Measurements from ENCODE around the gene ASPG.

ASPG gene

DNA sequence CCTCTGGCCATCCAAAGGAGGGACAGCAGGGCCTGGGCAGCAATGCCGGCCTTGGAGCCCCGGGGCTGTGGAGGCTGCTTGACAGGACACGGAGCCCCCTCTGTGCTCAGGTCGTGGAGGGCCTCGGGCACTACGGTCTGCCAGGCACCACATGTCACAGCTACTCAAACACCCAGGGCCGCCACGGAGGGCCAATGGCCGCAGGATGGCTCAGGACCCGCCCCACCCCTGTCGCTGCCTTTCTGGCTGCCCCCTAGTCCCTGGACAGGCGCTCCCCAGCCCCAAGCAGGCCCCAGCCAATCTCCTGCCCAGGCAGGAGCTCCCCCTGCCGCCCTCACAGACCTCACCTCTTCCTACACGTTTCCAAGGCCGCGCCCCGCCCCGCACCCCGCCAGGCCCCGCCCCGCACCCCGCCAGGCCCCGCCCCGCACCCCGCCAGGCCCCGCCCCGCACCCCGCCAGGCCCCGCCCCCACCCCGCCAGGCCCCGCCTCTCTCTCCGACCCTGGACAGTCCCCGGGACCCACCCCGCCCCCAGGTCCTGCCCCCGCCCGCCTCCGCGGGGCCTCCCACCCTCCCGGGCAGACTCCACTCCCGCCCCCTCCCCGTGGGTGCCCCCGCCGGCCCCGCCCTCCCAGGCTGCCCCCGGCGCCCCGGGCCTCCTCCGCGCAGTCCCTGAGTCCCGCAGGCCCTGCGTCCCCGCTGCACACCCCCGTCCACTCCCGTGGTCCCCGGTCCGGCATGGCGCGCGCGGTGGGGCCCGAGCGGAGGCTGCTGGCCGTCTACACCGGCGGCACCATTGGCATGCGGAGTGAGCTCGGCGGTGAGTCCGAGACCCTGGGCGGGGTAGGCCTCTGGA, at the start of gene ASPG:
TSS of gene ASPG (plus strand) at position 669 of the 857 bp plus-strand sequence. CDS start at position 740, 71 bp downstream.
- DNase-seq (ENCODE audit: low spot score) = peak; percentile 87

DNA sequence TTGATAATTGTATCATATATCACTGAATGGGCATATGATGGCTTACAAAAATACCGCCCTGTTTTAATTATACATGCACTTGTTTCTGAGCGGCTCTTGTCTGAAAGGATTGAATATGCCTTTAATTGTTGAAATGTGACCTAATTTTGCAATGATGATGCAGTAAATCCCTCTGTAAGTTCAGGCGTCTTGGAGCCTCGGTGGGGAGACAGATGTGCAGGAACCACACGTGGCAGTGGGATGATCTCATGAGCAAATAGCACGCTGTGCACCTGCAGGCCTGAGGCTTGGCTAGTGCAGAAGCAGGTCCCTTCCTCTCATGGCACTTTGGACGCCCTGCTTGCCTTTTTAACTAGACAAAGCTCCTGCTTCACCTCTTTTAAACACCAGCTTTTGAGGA, 49.3 kb upstream of the ASPG start:
- DNase-seq (ENCODE audit: low spot score) = no peak

DNA sequence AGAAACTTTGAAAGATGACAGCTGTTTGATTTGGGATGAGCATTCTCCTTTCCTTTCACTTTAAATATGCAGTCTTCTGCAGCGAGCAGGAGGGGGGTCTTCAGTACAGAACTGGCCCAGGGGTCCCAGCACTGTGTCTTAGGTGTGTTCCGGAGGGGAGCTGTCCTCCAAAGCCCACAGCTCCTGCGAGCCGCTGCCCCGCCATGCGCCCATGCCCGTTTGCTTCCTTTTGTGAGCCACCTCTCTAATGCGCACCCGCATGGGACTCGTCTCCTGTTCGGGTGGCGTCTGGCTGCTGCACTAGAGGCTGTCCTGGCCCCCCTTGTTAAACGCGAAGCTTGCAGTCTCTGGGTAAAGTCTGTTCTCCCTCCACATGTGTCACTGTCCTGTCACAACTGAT, 48.4 kb upstream of the ASPG start:
- no peak for DNase-seq (ENCODE audit: low spot score)

DNA sequence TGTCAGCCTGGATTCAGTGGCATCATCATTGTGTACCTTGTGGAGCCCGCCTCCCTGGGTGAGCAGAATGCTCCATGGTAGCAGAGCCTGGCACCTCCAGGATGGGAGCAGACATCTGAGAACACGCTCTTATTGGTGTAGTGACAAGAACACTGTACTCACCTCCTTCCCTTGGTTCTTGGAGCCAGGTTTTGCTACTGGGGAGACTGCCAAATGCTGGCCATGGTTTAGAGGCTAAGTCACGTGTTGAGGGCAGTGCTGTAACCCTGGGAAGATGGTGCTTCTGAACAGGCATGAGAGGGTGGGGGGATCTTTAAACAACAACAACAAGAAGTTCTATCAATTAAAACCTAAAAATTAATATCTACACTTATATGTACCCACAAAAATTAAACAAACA, 47.6 kb upstream of the ASPG start:
- no peak for DNase-seq (ENCODE audit: low spot score)

DNA sequence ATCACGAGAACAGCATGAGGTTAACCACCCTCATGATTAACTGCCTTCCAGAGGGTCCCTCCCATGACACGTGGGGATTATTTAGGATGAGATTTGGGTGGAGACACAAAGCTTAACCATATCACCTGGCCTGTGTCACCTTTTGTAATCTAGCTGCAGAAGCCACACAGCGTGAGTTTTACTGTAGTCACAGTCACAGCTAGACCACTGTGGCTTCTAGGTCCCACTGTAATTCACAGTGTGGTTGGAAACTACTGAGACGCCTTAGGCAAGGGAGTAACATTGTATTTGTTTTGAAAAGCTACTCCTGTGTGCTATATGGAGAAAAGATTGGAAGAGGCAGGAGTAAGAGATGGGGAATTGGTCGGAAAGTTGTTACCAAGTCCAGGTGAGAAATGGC, 46.3 kb upstream of the ASPG start:
- no peak for DNase-seq (ENCODE audit: low spot score)

DNA sequence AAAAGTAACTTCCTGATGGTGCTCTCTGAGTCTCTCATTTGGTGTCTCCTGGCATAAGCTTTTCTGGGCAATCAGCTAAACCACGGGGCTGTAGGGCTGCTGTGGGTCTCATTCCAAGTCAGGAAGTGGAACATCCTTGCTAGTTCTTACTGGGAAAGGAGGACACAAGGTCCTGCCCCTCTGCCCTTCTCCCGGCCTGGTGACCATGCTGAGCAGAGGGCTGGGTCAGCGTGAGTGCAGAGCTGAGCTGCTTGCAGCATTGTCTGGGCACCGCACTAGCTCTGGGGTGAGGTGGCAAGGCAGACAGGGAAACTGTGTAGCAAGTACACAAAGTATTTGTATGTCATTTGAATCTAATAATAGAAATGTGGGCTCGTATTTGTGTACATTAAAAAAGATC, 45.0 kb upstream of the ASPG start:
- DNase-seq (ENCODE audit: low spot score) = no peak

DNA sequence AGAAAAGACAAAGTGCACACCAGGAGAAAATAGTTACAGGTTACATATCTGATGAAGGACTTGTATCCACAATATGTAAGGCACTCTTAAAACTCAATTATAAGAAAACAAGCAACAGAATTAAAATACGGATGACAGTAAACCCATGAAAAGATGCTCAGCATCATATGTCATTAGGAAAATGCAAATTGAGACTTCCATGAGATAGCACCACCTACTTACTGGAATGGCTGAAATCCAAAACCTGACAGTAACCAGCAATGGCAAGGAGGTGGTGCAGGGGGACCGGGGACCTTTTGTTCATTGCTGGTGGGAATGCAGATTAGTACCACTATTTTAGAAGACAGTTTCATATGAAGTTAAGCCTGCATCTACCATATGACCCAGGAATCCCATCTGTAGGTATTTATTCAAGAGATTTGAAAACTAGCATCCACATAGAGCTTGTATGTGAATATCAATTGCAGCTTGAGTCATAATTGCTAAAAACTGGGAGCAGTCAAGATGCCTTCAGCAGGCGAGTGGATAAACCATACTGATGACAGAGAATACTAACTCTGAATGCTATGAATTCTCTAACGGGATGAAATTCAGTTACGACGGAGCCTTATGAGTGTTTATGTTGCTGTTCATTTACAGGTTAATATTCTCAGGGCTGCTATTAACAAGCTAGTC, 43.9 kb upstream of the ASPG start:
- no peak for DNase-seq (ENCODE audit: low spot score)

DNA sequence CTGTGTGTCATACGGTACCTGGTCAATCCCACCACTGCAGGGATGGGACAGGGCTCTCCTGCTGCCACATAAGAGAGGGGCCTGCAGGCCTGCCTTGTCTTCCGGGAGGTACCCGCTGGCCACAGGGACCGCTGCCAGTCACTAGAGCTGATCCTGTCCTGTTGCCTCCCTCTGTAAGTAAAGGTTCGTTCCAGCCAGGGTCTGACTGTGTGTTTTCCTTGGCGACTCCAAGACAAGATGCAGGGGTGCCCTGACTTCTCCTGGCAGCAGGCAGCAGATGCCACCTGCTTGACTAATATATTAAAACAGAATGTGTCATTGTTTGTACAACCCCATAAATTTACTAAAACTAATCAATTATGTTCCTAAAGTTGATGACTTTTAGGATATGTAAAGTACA, 41.5 kb upstream of the ASPG start:
- DNase-seq (ENCODE audit: low spot score) = no peak

DNA sequence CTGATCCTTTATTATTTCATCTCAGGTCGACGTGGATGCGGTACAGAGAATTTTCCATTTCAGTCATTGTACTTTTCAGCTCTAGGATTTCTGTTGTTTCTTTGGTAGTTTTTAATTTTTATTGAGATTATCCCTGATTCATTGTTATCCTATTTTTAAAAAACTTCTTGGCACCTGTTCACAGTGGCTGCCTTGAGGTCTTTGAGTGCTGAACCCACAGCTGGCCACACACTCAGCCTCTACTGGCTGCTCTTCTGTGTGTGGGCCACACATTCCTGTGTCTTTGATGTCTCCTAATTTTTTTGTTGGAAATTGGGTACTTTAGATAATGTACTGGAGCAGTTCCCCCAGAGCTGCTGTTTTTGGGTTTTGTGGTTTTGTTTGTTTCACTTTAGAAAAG, 37.7 kb upstream of the ASPG start:
- DNase-seq (ENCODE audit: low spot score) = no peak

DNA sequence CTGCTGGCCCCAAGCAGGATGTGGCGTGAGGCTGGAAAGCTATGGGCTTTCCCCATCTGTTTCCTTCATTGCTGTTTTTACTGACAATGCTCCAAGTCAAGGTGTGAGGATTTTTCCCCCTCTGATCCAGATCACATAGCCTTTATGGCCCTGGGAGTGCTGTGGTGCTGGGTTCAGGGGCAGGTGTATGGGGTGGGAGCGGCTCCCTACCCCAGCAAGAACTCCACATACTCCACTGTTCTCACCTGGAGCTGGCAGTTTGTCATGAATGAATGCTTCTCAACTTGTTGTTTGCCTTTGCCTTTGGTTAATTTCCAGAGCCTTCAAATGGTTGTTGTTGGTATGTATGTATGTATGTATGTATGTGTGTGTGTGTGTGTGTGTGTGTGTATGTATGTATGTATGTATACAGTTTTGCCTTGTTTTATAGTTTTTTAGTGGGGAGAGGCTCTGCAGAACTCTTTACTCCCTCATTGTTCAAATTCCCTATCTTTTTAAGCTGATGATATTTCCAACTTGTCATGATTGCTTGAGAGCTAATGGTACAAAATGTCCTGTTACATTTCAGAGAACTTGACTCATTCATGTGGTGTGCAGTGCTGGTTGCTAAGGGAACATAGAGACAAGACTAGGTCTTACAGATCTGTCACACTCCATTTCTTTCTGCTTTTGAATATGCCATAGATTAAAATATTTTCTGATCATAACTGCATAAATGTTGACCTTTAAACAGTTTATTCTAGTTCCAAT, 36.6 kb upstream of the ASPG start:
- DNase-seq (ENCODE audit: low spot score) = no peak

DNA sequence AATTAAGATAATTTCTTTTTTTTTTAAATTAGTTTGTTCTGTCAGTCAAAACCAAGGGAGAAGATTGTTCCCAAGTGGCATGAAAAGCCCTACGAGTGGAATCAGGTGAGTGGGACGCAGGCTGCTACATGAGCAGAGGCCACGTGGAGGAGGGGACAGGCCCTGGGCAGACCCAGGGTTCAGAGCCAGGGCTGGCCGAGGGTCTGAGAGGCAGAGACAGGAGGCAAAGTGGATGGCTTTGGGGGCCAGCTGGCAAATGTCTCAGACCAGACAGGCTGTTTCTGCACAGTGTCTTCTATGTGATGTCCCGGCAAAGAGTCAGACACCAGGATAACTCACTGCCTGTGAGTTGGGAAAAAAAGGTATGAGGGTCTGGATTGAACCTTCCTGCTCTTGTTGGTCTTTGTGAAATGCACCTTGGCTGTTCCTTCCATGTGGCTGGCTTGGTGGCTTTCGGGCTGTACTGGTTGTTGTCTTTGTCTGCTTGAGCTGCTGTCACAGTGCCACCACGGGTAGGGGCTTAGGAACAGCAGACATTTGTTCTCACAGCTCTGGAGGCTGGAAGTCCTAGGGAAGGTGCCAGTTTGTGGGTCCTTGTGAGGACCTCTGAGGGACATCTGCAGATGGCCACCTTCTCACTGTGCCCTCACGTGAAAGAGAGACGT, 35.8 kb upstream of the ASPG start:
- no peak for DNase-seq (ENCODE audit: low spot score)

DNA sequence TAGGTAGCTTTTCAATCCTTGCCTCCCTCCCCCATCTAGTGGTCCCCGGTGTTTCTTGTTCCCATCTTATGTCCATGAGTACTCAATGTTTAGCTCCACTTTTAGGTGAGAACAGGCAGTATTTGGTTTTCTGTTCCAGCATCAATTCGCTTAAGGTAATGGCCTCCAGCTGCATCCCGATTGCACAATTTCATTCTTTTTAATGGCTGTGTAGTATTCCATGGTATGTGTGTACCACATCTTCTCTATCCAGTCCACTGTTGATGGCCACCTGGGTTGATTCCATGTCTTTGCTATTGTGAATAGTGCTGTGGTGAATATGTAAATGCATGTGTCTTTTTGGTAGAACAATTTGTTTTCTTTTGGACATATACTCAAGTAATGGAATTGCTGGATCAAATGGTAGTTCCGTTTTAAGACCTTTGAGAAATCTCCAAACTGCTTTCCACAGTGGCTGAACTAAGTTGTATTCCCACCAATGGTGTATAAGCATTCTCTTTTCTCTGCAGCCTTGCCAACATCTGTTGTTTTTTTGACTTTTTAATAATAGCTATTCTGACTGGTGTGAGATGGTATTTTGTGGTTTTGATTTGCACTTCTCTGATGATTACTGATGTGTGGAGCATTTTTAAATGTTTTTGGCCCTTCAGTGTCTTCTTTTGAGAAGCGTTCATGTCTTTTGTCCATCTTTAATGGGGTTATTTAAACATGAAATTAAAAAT, 34.2 kb upstream of the ASPG start:
- no peak for DNase-seq (ENCODE audit: low spot score)

DNA sequence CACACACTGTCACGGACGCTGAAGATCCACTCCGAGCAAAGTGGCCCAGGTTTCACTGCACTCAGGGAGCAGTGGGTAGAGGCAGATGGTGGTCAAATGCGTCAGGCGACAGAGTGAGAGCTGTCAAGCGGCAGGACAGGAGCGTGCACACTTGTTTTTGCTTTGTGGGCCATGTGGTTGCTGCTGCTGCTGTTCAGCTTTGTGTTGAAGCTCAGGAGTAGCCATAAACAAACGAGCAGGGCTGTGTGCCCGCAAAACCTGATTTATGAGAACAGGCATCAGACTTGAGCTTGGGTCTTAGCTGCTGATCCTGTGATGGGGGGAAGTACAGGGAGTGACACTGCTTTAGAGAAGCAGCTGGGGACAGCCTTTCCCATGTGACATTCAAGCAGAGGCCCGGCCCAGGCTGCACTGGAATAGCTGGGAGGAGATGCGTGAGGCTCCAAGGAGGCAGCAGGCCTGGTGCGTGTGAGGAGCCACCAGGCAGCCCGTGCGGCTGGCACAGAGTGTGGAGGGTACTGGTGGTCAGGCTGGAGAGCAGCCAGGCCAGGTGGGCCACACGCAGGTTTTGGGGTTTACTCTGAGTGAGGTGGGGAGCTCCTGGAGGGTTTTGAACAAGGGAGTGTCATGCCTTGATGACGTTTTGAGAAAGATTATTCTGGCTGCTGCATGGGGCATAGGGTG, 31.1 kb upstream of the ASPG start:
- no peak for DNase-seq (ENCODE audit: low spot score)

DNA sequence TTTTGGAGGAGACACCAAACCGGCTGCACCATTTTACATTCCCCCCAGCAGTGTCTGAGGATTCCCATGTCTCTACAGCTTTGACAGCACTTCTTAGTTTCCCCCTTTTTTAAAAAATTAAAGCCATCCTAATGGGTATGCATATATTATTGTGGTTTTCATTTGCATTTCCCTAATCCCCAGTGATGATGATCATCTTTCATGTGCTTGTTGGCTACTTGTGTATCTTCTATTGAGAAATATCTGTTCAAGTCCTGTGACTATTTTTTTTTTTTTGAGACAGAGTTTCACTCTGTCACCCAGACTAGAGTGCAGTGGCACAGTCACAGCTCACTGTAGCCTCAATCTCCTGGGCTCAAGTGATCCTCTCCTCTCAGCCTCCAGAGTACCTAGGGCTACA, 23.2 kb upstream of the ASPG start:
- no peak for DNase-seq (ENCODE audit: low spot score)

DNA sequence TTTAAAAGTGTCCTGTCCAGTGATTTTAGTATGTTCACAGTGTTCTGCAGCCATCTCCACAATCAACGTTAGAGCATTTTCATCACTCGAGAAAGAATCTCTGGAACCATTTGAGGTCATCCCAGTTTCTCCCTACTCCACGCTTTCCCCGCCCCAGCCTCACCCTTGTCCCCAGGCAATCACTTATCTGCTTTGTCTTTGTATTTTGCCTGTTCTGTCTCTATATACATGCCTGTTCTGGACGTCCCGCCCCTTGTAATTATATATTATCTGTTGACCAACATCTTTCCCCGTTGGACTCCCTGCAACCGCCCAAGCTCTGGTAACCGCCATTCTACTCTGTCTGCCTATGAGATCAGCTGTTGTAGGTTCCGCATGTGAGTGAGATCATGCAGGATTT, 21.5 kb upstream of the ASPG start:
- no peak for DNase-seq (ENCODE audit: low spot score)

DNA sequence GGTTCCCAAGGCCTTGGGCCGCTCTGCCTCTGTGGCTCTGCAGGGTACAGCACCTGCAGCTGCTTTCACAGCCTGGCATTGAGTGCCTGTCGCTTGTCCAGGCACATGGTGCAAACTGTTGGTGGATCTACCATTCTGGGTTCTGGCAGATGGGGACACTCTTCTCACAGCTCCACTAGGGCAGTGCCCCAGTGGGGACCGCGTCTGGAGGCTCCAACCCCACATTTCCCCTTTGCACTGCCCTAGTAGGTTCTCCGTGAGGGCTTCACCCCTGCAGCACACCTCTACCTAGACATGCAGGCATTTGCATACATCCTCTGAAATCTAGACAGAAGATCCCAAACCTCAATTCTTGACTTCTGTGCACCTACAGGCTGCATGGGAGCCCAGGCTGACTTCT, 19.2 kb upstream of the ASPG start:
- DNase-seq (ENCODE audit: low spot score) = no peak

DNA sequence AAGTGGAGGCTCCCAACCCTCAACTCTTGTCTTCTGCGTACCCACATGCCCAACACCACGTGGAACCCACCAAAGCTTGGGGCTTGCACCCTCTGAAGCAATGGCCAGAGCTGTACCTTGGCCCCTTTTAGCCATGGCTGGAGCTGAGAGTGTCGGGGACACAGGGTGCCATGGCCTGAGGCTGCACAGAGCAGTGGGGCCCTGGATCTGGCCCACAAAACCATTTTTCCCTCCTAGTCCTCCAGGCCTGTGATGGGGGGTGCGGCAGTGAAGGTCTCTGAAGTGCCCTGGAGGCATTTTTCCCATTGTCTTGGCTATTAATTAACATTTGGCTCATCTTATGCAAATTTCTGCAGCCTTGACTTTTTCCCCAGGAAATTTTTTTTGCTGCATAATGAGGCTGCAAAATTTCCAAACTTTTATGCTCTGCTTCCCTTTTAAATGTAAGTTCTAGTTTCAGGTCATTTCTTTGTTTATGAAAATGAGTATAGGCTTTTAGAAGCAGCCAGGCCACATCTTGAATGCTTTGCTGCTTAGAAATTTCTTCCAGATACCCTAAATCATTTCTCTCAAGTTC, 18.7 kb upstream of the ASPG start:
- DNase-seq (ENCODE audit: low spot score) = no peak

DNA sequence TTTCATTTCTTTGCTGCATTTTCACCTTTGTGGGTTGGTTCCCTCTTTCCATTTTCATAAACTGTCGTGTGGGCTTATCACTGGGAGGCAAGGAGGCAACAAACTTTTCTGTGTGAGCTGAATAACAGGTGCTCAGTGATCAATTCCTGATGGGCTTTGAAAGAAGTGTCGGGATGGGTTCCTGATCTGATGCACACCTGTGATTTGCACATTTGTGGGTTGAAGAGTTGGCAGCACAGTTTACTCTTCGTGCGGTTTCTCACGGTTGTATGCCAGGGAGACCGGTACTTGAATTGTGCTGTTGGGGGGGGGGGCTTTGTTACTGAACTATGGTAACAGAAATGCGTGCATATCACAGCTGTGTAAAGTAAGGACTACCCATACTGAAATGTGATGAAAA, 16.0 kb upstream of the ASPG start:
- DNase-seq (ENCODE audit: low spot score) = no peak

DNA sequence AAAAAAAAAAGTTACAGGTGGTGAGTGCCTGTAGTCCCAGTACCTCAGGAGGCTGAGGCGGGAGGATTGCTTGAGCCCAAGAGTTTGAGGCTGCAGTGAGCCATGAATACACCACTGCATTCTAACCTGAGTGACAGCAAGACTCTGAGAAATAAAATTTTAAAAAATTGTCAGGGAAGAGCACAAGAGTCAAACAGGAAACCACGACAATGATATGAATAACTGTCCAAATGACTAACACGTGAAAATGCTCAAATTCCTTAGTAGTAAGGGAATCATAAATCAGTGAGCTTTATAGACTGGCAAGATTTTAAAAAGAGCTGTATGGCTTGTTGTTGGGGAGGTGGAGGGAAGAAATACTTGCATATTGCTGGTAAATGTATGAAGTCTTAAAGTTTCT, 12.9 kb upstream of the ASPG start:
- no peak for DNase-seq (ENCODE audit: low spot score)

DNA sequence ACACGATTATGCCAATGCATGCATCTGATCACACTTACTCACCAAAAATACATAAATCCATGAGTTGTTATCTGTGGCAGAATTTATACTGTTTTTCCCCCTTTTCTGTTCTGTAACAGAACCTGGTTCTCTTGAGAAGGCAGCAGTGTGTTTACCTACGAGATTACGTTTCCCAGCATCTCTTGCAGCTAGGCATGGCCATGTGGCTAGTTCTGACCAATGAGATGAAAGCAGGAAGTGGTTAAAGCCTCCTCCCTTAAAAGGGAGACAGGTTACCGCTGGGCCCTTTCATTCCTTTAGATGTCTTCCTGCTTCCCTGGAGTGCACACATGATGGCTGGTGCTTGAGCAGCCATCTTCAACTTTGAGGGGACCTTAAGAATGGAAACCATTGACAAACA, 11.7 kb upstream of the ASPG start:
- no peak for DNase-seq (ENCODE audit: low spot score)

All from ecto neural progenitor cell (in vitro differentiated cells).